ENCODE measurements around the gene PTPRG. TPM values are rescaled to one million over a fixed set of nuclear protein-coding genes. Genes with fewer than 3 reads are reported as not detected.
A peak's percentile ranks its signal among the peaks of the same experiment; 100 is the strongest.

PTPRG gene
- total and polyA plus RNA-seq, 2 of the 13 experiments (the other 11 are each of a cell fraction or from before 2014, with no cell fraction given): 8.0 to 25.3 TPM

GRCh38 chr3:62039586-62039985 lies 478.2 kb downstream of the PTPRG start:
- WGBS (ENCODE audit: low lambda C conversion rate): 98% methylated on average over 7 of the region's 7 CpGs

GRCh38 chr3:62041681-62042080 lies 480.3 kb downstream of the PTPRG start:
- 68% methylated on average over 4 of the region's 4 CpGs for WGBS (ENCODE audit: low lambda C conversion rate)
- TF ChIP-seq CREB1 (IDR thresholded peaks at IDR 0.05): peak; percentile 77
- TF ChIP-seq CREB1 (CRISPR knock-in tag; IDR thresholded peaks at IDR 0.05): no peak
- TF ChIP-seq SP1 (IDR thresholded peaks at IDR 0.05): no peak
- no peak for TF ChIP-seq SP1 (CRISPR knock-in tag; IDR thresholded peaks at IDR 0.05)
- no peak for TF ChIP-seq ZNF790 (CRISPR knock-in tag; IDR thresholded peaks at IDR 0.05; ENCODE audit: borderline replicate concordance)
- no peak for DNase-seq (ENCODE audit: low spot score)
- no peak overlapping the region for H3K9ac ChIP-seq (ENCODE audit: insufficient read depth, low read depth, low read length)
- H3K79me2 ChIP-seq (ENCODE audit: insufficient read depth, low read length): no peaks in the 10 kb centered on the region
- H2AFZ ChIP-seq (ENCODE audit: low read length): no peak overlapping the region
- H3K27ac ChIP-seq (ENCODE audit: extremely low read length, insufficient read depth, low read length): no peak overlapping the region
- no peaks in the 10 kb centered on the region for H3K27me3 ChIP-seq (ENCODE audit: control insufficient read depth in 1 of 2, insufficient read depth in 2 of 2, low read length in 2 of 2)
- no peak overlapping the region for H3K4me2 ChIP-seq (ENCODE audit: low read depth, low read length)
- no peak overlapping the region for H3K4me3 ChIP-seq (replicated peaks in 1 of 3; ENCODE audit: insufficient read depth in 1 of 3, low read depth in 2 of 3, low read length in 3 of 3)
- no peaks in the 10 kb centered on the region for H3K4me1 ChIP-seq (ENCODE audit: insufficient read depth, low read length)
- H4K20me1 ChIP-seq (ENCODE audit: insufficient read depth, low read length): no peaks in the 10 kb centered on the region; the same call in 1 of the 2 replicates
- no TSS peak for BruUV-seq (replicated peaks)
- H3K9me3 ChIP-seq (ENCODE audit: low read length): no peaks in the 10 kb centered on the region
- ChIA-PET POLR2A (no interaction called here), CTCF (ENCODE audit: low intra/inter-chr PET ratio, low total read pairs) (no interaction called here)
- no peak for ATAC-seq
- no peaks in the 10 kb centered on the region for H3K36me3 ChIP-seq (replicated peaks in 1 of 2; ENCODE audit: control insufficient read depth in 1 of 2, insufficient read depth in 2 of 2, low read length in 2 of 2)
- intact Hi-C loops (cut with micrococcal nuclease; ENCODE audit: unreplicated experiment) (no loop called here), in situ Hi-C loops (cut with HindIII; ENCODE audit: extremely low pct_ligation_motif_present, low pct_unique_long_range_greater_than_20kb) (no loop called here)
- FAIRE-seq: no peak

More at GRCh38 chr3:62039586-62039985, 478.2 kb downstream of the PTPRG start:
- TF ChIP-seq NR2F1 (CRISPR knock-in tag; IDR thresholded peaks at IDR 0.05): no peak
- TF ChIP-seq, protein P1, sequence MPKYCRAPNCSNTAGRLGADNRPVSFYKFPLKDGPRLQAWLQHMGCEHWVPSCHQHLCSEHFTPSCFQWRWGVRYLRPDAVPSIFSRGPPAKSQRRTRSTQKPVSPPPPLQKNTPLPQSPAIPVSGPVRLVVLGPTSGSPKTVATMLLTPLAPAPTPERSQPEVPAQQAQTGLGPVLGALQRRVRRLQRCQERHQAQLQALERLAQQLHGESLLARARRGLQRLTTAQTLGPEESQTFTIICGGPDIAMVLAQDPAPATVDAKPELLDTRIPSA (CRISPR knock-in tag; IDR thresholded peaks at IDR 0.05; ENCODE audit: borderline replicate concordance): no peak
- Histone ChIP-seq H4K20me1 (ENCODE audit: insufficient read depth, low read length) (no peaks in the 10 kb centered on the region), H3K4me3 (replicated peaks in 1 of 3; ENCODE audit: insufficient read depth in 1 of 3, low read depth in 2 of 3, low read length in 3 of 3) (no peak overlapping the region), H3K27ac (ENCODE audit: extremely low read length, insufficient read depth, low read length) (no peak overlapping the region), H3K9ac (ENCODE audit: insufficient read depth, low read depth, low read length) (no peak overlapping the region), H2AFZ (ENCODE audit: low read length) (no peak overlapping the region), H3K4me2 (ENCODE audit: low read depth, low read length) (no peak overlapping the region), H3K9me3 (ENCODE audit: low read length) (no peaks in the 10 kb centered on the region), H3K36me3 (replicated peaks in 1 of 2; ENCODE audit: control insufficient read depth in 1 of 2, insufficient read depth in 2 of 2, low read length in 2 of 2) (no peaks in the 10 kb centered on the region), H3K4me1 (ENCODE audit: insufficient read depth, low read length) (no peaks in the 10 kb centered on the region), H3K27me3 (ENCODE audit: control insufficient read depth in 1 of 2, insufficient read depth in 2 of 2, low read length in 2 of 2) (no peaks in the 10 kb centered on the region), H3K79me2 (ENCODE audit: insufficient read depth, low read length) (no peaks in the 10 kb centered on the region)
- CTCF ChIA-PET (ENCODE audit: low intra/inter-chr PET ratio, low total read pairs): no interaction called here
- intact Hi-C loops (cut with micrococcal nuclease; ENCODE audit: unreplicated experiment) (no loop called here), in situ Hi-C loops (cut with HindIII; ENCODE audit: extremely low pct_ligation_motif_present, low pct_unique_long_range_greater_than_20kb) (no loop called here)
- no TSS peak for BruUV-seq (replicated peaks)
- POLR2A ChIA-PET: no interaction called here
- DNase-seq (ENCODE audit: low spot score) (no peak), ATAC-seq (no peak), FAIRE-seq (no peak)

Measured in HepG2 (cell line).